Activated T-cell treated with anti-CD3 and anti-CD28 coated beads, Interleukin-2, amount 50 U/mL, for 72 hours (primary cell): ENCODE data around the gene SUGP2. TPM values are rescaled to one million over a fixed set of nuclear protein-coding genes. Genes with fewer than 3 reads are reported as not detected.
A peak's percentile ranks its signal among the peaks of the same experiment; 100 is the strongest.

ENCODE experiments used
- ATAC-seq, 2 donors: fragments of 150-1000 bp; cut with Tn5 transposase; replicated peaks in 1 of 2; 2 replicates each; pipeline ENCODE4 v1.10.0; 2021; ENCODE audit warnings: moderate library complexity in 2 of 2, mild to moderate bottlenecking in 1 of 2
- DNase-seq, 2 donors: peaks; one replicate each; pipeline ENCODE4 v3.0.0; 2021 to 2022; ENCODE audit warnings: mixed read lengths in 1 of 2
- H3K27ac Mint-ChIP-seq: one replicate; pipeline ENCODE4 v1.8.0; 2022; ENCODE audit warnings: mild to moderate bottlenecking, moderate library complexity, mixed read lengths
- H3K27me3 Mint-ChIP-seq: one replicate; pipeline ENCODE4 v1.8.0; 2022; ENCODE audit warnings: low read depth, mixed read lengths
- H3K36me3 Mint-ChIP-seq, 2 donors: one replicate each; pipeline ENCODE4 v1.8.0; 2022; ENCODE audit warnings: mixed read lengths in 2 of 2, mild to moderate bottlenecking in 1 of 2; ENCODE audit not compliant: insufficient read depth in 2 of 2
- H3K4me1 Mint-ChIP-seq: one replicate; pipeline ENCODE4 v1.8.0; 2022; ENCODE audit warnings: low read depth, mixed read lengths
- H3K4me3 Mint-ChIP-seq, 2 donors: one replicate each; pipeline ENCODE4 v1.8.0; 2022; ENCODE audit warnings: mild to moderate bottlenecking in 2 of 2, mixed read lengths in 2 of 2, moderate library complexity in 2 of 2
- H3K9me3 Mint-ChIP-seq, 2 donors: one replicate each; pipeline ENCODE4 v1.8.0; 2022; ENCODE audit warnings: mixed read lengths in 2 of 2
- total RNA-seq, 2 donors: library from RNA; stranded (reverse); gene quantifications; one replicate each; pipeline ENCODE4 v1.2.3, GENCODE V29; 2022

SUGP2 gene
- total RNA-seq, 2 donors from 2014 or later: 106 to 122 TPM

DNA sequence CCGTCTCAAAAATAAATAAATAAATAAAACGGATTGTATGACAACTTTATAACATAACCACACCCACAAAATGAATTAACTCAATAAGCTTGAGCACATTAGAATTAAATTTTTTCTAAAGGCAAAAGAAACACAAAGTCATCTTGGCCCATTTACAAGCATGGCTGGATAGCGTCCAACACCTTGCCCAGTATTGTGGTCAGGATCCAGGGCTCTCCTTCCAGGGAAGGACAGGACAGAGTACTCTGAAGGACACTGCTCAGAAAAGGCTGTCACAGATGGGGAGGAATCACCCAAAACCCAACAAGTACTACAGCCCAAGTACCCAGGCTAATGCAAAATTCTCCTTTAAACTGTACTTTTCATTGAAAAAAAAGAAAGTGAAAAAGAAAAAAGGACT lies 27.1 kb downstream of the SUGP2 start:
- H3K4me1 Mint-ChIP-seq: peaks cover under 1% of the 10 kb centered on the region
- ATAC-seq: no peak
- no peak overlapping the region for H3K27ac Mint-ChIP-seq

DNA sequence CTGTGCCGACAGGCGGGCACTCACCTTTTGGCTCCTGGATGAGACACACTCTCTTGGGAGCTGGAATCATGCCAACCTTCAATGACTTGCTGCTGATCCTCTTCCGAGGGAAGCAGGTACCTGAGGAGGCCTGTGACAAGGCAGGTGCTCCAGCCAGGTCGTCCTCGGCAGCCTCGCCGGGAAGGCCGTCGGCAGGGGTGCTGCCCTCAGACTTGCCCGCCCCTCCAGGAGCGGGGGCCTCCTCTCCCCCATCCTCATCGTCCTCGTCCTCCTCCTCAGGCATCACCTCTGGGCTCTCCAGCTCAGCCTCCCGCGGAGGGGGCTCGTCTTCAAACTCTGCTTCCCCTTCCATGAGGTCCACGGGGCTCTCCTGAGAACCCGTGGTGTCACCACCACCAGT lies 29.2 kb downstream of the SUGP2 start:
- peaks cover 9 to 37% of the 10 kb centered on the region in 2 donors for H3K36me3 Mint-ChIP-seq

More for the DNA sequence above, 27.1 kb downstream of the SUGP2 start:
- Mint-ChIP-seq H3K27me3 (no peaks in the 10 kb centered on the region), H3K4me3 (no peak overlapping the region), H3K36me3 (peaks cover 10 to 36% of the 10 kb centered on the region in 2 donors), H3K9me3 (no peaks in the 10 kb centered on the region)
- DNase-seq: no peak

DNA sequence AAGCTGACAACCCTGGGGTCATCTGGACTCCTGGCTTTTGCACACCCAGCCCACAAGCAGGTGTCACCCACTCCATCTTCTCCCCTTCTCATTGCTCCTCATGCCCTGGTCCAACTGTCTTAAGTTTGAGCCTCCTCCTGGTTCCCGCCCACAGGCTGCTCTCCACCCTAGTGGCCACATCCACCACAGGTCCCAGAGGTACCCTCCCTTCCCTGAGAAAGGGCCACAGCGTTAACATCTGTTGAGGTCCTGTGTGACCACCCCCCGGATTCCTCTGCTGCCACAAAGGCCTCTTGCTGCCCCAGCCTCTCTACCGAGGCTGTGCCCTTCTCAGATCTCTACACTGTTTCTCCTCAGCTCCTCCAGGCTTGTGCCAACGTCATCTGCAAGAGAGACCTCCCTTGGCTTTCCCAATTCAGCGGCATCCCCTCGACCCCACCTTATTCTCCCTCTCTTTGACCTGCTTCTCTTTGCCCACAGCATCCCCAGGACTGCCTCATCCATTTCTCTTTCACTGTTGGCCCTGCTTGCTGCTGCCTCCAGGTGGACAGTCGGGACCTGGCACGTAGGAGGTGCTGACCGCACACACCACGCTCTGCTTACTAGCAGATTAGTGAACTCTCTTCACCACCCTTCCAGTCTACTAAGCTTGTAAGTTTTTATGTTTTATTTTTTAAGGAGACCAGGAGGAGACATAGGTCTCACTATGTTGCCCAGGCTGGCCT lies 33.3 kb downstream of the SUGP2 start:
- ATAC-seq (no peak), DNase-seq (no peak)
- H3K27me3 Mint-ChIP-seq: no peaks in the 10 kb centered on the region
- H3K27ac Mint-ChIP-seq: peak overlapping the region; percentile 36
- H3K36me3 Mint-ChIP-seq: peaks cover 5 to 36% of the 10 kb centered on the region in 2 donors
- H3K4me3 Mint-ChIP-seq: no peak overlapping the region
- H3K9me3 Mint-ChIP-seq: no peaks in the 10 kb centered on the region
- peaks cover 20% of the 10 kb centered on the region for H3K4me1 Mint-ChIP-seq

More for the DNA sequence above, 29.2 kb downstream of the SUGP2 start:
- H3K27me3 Mint-ChIP-seq: no peaks in the 10 kb centered on the region
- ATAC-seq: no peak
- peaks cover 20% of the 10 kb centered on the region for H3K4me1 Mint-ChIP-seq
- no peak for DNase-seq
- H3K4me3 Mint-ChIP-seq: no peak overlapping the region
- H3K9me3 Mint-ChIP-seq: no peaks in the 10 kb centered on the region
- no peak overlapping the region for H3K27ac Mint-ChIP-seq

DNA sequence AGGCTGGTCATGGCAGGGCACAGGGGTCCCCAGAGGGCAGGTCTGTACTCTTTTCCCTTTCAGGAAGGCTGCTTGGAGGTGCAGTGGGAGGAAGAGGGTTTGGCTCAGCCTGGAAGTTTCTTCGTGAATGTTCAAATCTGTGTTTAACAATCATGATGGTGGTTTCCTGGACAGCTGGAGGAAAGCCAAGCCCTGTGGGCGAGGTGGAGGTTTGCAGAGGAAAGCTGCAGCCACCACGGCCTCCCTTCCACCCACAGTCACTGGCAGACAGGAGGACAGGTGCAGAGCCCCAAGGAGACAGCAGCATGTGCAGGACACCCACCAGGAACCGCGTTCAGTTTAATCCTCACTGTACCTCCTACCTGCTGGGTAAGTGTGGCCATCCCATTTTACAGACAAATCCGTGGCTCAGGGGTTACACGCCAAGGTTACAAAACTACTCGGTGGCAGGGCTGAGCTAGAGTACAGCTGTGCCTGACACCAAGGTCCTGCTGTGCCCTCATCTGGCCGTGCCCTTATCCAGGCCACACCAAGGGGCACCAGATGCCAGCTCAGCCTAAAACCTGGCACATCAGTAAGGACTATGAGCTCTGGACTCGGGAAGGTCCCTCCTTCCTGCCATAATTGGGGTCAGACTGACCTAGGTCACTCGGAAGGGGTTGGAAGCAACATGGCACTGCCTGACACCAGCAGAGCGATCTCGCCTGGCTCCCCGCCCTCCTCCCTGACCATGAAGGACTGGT lies 34.1 kb downstream of the SUGP2 start:
- DNase-seq: no peak
- Mint-ChIP-seq H3K4me1 (peaks cover 20% of the 10 kb centered on the region), H3K36me3 (peaks cover 3 to 31% of the 10 kb centered on the region in 2 donors), H3K9me3 (no peaks in the 10 kb centered on the region), H3K4me3 (no peak overlapping the region), H3K27me3 (no peaks in the 10 kb centered on the region), H3K27ac (no peak overlapping the region)
- ATAC-seq: peak in 1 of 2 donors; percentile 13

DNA sequence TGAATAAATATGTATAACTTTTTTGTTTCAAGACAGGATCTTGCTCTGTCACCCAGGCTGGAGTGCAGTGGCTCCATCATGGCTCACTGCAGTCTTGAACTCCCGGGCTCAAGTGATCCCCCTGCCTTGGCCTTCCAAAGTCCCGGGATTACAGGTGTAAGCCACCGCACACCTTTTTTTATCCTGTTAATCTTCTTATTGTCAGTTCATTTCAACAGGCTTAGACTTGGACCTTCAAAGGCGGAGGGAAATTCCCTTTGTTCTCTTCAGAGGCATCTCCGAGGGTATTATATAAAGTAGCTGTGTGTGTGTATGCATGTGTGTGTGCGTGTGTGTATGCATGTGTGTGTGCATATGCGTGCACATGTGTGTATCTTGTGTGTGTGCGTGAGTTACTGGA lies 35.0 kb downstream of the SUGP2 start:
- Mint-ChIP-seq H3K27ac (no peak overlapping the region), H3K4me1 (peaks cover 20% of the 10 kb centered on the region), H3K4me3 (no peak overlapping the region), H3K27me3 (no peaks in the 10 kb centered on the region), H3K36me3 (peaks cover 7 to 34% of the 10 kb centered on the region in 2 donors), H3K9me3 (no peaks in the 10 kb centered on the region)
- no peak for ATAC-seq
- DNase-seq: no peak

DNA sequence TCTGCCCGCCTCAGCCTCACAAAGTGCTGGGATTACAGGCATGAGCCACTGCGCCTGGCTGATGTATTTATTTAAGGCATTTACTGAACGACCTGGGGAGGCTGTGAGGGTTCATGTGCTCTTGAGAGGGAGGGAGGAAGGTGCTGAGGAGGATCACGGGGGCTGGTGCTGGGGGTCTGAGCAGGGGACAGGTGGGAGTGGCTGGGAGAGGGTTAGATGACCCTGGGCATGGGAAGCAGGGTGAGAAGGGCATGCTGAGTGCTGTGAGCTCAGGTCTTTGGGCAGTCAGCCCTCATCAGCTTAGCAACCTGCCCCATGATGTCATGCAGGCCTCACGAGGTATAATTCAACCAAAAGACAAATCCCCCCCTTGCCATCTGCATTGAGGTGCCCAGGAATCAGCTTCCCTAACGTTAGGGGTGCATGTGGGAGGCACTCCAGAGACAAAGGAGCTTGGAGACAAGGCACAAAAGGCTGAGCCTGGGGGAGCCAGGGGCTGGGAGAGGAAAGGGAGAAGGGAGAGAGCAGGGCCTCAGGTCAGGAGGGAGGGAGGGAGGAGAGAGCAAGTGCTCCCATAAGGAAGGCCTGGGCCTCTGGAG lies 36.4 kb downstream of the SUGP2 start:
- no peak overlapping the region for H3K27ac Mint-ChIP-seq
- H3K4me3 Mint-ChIP-seq: no peak overlapping the region
- DNase-seq (no peak), ATAC-seq (no peak)
- no peaks in the 10 kb centered on the region for H3K27me3 Mint-ChIP-seq
- H3K4me1 Mint-ChIP-seq: peaks cover 20% of the 10 kb centered on the region
- H3K9me3 Mint-ChIP-seq: no peaks in the 10 kb centered on the region
- H3K36me3 Mint-ChIP-seq: peaks cover 5 to 31% of the 10 kb centered on the region in 2 donors

DNA sequence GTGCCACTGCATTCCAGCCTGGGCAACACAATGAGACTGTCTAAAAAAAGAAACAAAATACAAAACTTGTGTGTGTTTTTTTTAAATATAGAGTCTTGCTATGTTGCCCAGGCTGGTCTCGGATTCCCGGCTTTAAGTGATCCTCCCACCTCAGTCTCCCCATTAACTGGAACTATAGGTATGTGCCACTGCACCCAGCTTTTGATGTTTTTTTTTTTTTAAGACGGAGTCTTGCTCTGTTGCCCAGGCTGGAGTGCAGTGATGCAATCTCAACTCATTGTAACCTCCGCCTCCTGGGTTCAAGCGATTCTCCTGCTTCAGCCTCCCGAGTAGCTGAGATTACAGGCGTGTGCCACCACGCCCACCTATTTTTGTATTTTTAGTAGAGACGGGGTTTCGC lies 37.0 kb downstream of the SUGP2 start:
- H3K27ac Mint-ChIP-seq: no peak overlapping the region
- H3K4me1 Mint-ChIP-seq: peaks cover 20% of the 10 kb centered on the region
- H3K27me3 Mint-ChIP-seq: no peaks in the 10 kb centered on the region
- DNase-seq (no peak), ATAC-seq (no peak)
- no peak overlapping the region for H3K4me3 Mint-ChIP-seq
- peaks cover 5 to 27% of the 10 kb centered on the region in 2 donors for H3K36me3 Mint-ChIP-seq
- no peaks in the 10 kb centered on the region for H3K9me3 Mint-ChIP-seq

DNA sequence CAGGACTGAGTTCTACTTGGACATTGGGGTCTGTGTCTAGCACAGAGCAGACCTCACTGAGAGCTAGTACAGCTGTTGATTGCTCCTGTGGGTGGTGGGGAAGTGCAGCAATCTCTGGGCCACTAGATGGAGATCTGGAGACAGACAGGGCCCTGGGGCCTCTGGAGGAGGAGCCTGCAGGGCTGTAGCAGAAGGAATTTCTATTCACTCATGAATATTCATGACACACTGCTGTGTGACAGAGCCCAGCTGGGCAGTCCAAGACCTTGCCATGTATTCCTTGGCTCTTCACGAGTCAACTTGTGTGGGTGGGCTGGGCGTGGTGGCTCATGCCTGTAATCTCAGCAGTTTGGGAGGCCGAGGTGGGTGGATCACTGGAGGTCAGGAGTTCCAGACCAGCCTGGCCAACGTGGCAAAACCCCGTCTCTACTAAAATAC lies 37.5 kb downstream of the SUGP2 start:
- H3K4me3 Mint-ChIP-seq: no peak overlapping the region
- no peak overlapping the region for H3K27ac Mint-ChIP-seq
- ATAC-seq: peak; percentile 48 to 59
- peaks cover 15% of the 10 kb centered on the region for H3K4me1 Mint-ChIP-seq
- H3K9me3 Mint-ChIP-seq: no peaks in the 10 kb centered on the region
- H3K27me3 Mint-ChIP-seq: no peaks in the 10 kb centered on the region
- peaks cover 5 to 26% of the 10 kb centered on the region in 2 donors for H3K36me3 Mint-ChIP-seq
- DNase-seq: peak; percentile 14 to 16

DNA sequence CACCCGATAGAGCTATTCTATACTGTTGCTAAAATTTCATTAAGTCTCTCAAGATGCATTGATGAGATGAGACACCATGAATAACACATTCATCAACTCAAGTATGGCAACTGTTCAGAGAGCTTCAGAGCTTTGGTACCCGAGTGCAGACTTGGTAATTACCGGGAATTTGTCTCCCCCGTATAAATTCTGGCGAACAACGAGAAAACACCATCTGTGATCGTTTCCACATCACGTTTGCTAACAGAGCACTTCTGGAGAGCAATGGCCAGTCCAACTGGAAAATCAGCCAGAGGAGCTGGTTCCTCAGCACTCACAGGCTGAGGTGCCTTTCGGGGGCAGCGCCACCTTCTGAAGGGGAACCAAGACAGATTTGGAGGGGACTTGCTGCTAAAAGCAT lies 40.2 kb downstream of the SUGP2 start:
- DNase-seq (no peak), ATAC-seq (no peak)
- H3K4me3 Mint-ChIP-seq: no peak overlapping the region
- no peak overlapping the region for H3K27ac Mint-ChIP-seq
- no peaks in the 10 kb centered on the region for H3K9me3 Mint-ChIP-seq
- H3K27me3 Mint-ChIP-seq: no peaks in the 10 kb centered on the region
- peaks cover 5 to 12% of the 10 kb centered on the region in 2 donors for H3K36me3 Mint-ChIP-seq
- no peaks in the 10 kb centered on the region for H3K4me1 Mint-ChIP-seq

DNA sequence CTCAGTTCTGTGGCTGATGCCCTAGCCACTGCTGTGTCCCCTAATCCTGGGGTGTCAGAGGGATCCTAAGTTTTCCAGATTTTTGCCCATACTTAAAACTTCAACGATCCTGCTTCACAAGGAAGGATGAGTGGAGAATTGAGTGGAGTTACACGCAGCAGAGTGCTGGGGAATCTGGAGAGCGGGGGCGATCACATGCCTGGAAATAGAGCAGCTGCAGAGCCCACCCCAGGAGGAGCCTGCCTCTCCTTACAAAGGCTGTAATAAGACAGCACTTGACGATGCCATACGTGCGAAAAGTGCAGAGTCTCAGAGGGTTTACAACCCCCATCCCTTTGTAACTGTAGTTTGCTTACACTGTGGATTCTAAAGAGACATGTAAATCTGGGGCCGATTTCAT lies 40.6 kb downstream of the SUGP2 start:
- no peak for DNase-seq
- Mint-ChIP-seq H3K4me3 (no peak overlapping the region), H3K27me3 (no peaks in the 10 kb centered on the region), H3K27ac (no peak overlapping the region), H3K4me1 (no peaks in the 10 kb centered on the region), H3K36me3 (peaks cover 5 to 12% of the 10 kb centered on the region in 2 donors), H3K9me3 (no peaks in the 10 kb centered on the region)
- ATAC-seq: no peak

DNA sequence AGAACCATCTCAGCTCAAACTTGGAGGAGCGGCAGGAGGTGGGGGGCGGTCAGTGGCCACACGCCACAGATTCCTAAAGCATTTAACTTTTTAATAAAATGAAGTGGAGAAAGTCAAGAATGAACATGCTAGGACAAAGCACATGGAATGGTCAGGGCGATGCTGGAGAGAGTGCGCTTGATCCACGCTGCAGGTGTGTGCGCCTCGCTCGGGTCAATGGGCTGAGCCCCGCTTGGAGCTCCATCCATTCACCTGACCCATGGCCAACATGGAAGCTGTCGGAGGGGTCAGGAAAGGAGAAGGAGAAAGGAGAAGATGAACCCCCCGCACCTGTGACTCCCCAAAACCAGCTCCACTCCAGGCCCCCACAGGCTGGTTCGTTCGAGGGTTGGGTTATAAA lies 41.8 kb downstream of the SUGP2 start:
- no peaks in the 10 kb centered on the region for H3K9me3 Mint-ChIP-seq
- no peaks in the 10 kb centered on the region for H3K27me3 Mint-ChIP-seq
- no peaks in the 10 kb centered on the region for H3K4me1 Mint-ChIP-seq
- no peak overlapping the region for H3K4me3 Mint-ChIP-seq
- peaks cover 5 to 9% of the 10 kb centered on the region in 2 donors for H3K36me3 Mint-ChIP-seq
- ATAC-seq (no peak), DNase-seq (no peak)
- H3K27ac Mint-ChIP-seq: no peak overlapping the region

DNA sequence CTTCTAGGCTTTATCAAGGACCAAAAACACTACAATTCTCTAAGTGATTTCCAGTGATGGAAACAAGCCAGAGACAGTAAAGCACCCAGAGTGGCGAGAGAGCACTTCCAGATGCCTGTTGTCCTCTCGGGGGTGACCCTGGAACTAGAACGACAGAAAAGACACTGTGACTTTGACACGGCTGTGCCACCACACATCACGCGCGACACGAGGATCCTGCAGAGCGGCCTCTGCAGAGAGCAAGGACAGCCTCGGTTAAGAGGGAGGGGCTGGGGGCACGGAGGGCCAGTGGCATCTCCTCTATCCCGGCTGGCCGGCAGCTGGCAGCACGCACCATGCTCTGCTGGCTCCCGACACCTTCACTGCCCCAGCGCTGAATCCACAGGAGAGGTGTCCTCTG lies 42.3 kb downstream of the SUGP2 start:
- no peak overlapping the region for H3K27ac Mint-ChIP-seq
- no peaks in the 10 kb centered on the region for H3K27me3 Mint-ChIP-seq
- peaks cover 5 to 9% of the 10 kb centered on the region in 2 donors for H3K36me3 Mint-ChIP-seq
- DNase-seq: no peak
- no peaks in the 10 kb centered on the region for H3K4me1 Mint-ChIP-seq
- H3K4me3 Mint-ChIP-seq: no peak overlapping the region
- ATAC-seq: no peak
- H3K9me3 Mint-ChIP-seq: no peaks in the 10 kb centered on the region

DNA sequence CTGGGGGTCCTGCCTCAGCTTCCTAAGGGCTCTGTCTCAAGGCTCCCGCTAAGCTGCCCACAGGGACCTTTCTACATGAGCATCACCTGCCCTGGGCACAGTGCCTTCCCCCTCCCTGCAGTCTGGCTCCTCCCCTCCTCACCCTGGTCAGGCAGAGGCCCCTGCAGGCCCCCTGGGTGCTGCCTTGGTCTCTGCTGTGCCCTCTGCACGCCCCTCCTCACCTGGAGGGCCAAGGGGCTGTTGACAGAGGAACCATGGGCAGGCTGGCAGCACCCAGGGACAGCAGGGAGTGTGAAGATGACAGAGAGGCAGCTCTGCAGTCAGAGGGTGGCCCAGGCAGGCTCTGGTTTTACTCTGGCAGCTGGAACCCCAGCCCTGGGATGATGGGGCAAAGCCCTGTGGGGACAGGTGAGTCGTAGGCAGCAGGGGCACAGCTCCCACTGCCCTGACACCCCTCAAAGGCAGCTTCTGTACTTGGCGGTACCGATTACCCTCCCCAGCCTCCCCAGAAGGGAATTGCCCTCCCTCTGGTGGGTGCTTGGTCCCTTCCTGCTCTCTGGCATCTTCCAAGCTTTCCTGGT lies 43.1 kb downstream of the SUGP2 start:
- Mint-ChIP-seq H3K27ac (no peak overlapping the region), H3K4me1 (no peaks in the 10 kb centered on the region), H3K9me3 (no peaks in the 10 kb centered on the region), H3K4me3 (no peak overlapping the region), H3K27me3 (no peaks in the 10 kb centered on the region), H3K36me3 (peaks cover 5 to 9% of the 10 kb centered on the region in 2 donors)
- no peak for DNase-seq
- peak; percentile 8 to 20 for ATAC-seq
